GM11168 (cell line): Measurements from ENCODE around the gene RASAL1.
"Not testable (repeated sequence)": the region's sequence is repeated elsewhere in the genome, so short reads cannot be mapped to it uniquely, and the experiment has no call there.

ENCODE experiments used
- in situ Hi-C: fragments of 300-500 bp; cut with MboI; formaldehyde crosslinking; loops from one replicate; pipeline ENCODE4 v1.12.0; 2022; ENCODE audit warnings: low sequenced_read_pairs; ENCODE audit not compliant: unreplicated experiment

RASAL1 gene

DNA sequence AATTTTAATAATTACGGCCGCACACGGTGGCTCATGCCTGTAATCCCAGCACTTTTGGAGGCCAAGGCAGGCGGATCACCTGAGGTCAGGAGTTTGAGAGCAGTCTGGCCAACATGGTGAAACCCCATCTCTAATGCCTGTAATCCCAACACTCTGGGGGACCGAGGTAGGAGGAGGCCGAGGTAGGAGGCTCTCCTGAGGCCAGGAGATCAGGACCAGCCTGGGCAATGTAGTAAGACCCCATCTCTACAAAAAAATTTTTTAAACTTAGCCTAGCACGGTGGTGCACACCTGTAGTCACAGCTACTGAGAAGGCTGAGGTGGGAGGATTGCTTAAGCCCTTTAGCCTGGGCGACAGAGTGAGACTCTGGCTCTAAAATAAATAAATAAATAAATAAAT, 8.4 kb upstream of the RASAL1 start:
- in situ Hi-C loops: no loop called here

DNA sequence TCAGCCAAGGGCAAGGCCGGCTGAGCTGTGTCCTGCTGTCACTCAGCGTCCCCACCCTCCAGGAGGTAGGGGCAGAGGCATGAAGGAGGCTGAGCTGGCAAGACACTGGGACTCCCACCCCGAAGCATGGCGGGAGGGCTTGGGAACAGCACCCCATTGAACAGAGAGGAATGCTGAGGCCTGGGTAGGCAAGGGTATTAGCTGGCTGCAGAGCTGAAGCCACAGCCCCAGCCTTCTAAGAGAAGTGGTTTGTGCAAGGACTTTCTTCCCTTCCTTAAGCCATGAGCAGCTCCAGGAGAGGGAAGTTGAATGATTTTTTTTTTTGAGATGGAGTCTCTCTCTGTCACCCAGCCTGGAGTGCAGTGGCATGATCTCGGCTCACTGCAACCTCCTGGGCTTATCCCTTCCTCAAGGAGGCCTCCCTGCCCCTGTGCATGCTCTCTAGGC, 7.3 kb upstream of the RASAL1 start:
- in situ Hi-C loops: no loop called here

DNA sequence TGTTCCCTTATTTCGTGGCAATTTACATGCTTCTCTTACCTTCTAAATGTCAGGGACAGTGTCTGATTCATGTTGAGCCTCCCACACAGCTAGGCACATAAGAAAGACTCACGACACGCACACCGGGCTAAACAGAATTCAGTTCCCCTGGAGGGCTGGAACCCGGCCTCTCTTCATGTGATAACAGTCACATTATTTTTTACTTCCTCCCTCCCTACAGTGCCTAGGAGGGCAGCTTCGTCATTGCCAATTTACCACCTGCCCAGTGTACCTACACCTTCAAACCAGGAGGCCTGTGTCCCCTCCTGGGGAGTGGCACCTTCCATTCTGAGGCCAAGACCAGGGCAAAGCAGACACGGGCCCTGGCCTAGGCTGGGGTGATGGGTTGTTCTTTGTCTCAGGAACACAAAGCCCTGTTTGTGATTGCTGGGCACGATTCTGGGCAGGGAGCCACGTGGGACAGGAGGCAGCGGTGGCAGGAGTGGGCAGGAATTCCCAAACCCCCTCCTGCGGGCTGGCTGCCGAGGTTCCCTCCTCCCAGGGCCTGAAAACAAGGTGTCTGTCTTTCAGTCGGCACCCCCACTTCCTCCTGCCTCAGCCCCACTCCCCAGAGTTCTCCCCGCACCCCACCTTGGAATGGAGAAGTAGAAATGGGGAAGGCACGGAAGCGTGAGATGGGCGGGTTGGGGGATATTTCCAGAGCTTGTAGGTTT, 6.8 kb upstream of the RASAL1 start:
- in situ Hi-C loops: no loop called here

DNA sequence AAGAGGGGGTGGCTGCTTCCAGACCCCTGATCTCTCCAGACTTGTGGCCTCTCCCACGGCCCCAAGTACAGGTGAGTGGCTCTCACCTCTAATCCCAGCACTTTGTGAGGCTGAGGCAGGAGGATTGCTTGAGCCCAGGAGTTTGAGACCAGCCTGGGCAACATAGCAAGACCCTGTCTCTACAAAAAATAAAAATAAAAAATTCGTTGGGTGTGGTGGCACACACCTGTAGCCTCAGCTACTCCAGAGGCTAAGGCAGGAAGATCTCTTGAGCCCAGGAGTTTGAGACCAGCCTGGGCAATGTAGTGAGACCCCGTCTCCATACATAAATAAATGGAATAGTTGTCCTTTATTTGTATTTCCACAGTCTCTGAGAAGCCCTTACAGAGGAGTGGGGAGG, 6.2 kb upstream of the RASAL1 start:
- in situ Hi-C loops: not testable (repeated sequence)

DNA sequence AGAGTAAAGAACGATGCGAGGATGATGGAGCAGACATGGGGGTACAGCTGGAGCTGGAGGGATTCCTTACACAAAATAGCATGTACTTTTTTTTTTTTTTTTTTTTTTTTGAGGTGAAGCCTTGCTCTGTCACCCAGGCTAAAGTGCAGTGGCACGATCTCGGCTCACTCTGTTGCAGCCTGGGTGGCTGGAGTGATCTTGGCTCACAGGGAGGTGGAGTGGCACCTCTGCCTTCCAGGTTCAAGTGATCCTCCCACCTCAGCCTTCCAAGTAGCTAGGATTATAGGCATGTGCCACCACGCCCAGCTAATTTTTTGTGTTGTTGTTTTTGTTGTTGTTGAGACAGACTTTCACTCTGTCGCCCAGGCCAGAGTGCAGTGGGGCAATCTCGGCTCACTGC, 5.1 kb upstream of the RASAL1 start:
- in situ Hi-C loops: no loop called here

DNA sequence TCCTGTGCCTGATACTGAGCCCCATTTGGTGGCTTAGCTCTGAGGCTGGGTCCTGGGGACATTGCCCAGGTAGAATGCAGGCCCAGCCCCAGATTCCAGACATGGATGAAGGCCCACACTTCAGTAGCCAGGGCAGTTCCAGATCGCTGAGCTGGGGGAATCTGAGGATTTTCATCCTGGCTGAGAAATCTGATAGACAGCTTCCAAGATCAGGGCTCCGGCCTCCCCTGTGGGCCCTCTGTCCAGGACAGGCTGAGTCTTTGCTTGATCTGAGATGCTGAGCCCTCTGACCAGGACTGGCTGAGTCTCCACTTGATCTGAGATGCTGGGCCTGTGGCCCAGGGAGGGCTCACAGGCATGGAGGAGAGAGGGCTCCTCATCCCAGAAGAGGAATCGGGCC, 3.3 kb upstream of the RASAL1 start:
- in situ Hi-C loops: no loop called here

DNA sequence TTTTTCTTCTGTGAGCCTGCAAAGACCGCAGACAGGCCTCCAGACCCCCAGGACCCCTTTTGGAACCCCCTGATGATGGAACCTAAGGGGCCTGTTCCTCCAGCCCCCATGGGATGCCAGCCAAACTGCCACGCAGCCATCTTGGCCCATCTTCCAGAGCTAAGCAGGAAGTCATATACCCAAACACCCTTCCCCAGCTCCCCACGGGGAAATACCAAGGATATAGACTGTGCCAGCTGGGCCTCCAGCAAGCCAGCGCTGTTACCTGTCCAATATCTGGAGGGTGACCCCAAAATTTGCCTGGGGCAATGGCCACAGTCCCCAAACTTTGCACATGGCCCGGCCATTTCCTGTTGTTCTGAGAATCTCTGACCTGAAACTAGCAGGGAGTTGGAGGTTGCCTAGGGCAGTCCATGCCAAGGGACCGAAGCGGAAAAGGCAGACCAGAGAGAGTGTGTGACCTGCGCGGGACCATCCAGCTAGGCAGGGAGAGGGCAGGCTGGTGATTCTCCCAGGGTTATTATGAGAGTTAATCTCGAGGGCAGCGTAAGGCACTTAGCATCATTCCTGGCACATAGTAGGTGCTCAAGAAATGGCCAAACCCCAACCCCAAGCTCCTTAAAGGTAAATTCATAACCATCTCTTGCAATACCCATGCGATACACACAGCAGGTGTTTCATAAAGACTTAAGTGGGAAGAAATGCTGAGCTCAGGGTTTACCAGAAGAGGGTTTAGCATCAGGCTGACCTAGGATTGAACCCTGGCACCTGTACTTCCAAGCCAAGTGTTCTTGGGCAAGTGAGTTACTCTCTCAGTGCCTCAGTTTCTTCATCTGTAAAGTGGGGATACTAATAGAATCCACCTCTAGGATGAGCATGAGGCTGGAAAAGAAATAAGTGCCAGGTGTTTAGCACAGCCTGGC, 2.6 kb upstream of the RASAL1 start:
- in situ Hi-C loops: no loop called here

DNA sequence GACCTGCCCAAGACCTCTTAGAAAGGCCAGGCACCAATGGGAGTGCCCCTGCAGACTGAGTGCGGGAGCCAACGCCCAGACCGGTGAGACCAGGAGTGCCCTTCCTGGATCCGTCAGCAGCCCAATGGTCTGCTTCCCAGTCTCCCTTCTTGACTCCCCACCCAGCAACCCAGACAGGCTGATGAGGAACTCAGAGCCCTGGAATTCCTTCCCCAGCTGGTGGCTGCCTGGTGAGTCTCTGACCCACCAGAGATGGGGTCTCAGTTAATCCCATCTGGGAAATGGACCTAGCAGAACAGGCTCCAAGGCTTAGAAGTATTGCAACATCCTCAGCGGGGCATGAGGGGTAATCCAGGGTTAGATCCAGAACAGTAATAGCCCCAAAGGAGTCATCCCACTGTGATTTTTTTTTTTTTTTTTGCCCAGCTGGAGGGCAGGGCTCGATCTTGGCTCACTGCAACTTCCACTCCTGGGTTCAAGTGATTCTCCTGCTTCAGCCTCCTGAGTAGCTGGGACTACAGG, 1.5 kb upstream of the RASAL1 start:
- in situ Hi-C loops: no loop called here

DNA sequence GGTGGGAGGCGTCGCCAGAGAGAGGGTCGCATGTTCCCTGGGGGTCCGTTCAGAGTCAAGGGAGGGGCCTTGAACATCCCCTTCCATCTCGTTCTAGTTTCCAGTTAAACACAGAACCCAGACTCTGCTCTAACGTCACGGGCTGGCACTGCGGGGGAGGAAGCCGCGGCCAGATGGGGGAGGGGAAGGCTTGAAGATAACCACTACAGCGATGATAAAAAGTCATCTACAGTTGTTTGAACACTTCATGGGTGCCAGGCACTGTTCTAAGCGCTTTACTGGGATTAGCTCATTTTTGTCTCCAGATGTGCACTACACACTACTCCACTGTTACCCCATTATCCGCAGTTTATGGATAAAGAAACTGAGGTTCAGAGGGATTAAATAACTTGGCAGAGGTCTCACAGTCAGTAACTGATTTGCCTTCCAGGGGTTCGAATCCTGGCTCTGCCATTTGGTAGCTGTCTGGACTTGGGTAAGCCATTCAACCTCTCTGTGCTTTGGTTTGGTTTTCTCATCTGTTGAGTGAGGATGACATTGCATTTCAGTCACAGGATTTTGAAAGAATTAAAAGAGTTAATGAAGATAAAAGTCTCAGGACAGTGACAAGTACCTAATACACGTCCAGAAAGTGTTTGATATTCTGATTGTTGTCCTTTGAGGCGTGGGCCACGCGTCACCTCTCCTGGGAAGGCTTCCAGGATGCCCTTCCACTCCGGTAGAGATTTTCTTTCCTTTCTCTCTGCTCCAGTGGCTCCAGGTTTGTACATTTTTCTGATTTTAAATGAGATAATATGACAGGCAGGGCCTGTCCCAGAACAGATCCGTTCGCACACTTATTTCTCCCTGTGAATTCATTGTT, 798 bp upstream of the RASAL1 start:
- in situ Hi-C loops: no loop called here

DNA sequence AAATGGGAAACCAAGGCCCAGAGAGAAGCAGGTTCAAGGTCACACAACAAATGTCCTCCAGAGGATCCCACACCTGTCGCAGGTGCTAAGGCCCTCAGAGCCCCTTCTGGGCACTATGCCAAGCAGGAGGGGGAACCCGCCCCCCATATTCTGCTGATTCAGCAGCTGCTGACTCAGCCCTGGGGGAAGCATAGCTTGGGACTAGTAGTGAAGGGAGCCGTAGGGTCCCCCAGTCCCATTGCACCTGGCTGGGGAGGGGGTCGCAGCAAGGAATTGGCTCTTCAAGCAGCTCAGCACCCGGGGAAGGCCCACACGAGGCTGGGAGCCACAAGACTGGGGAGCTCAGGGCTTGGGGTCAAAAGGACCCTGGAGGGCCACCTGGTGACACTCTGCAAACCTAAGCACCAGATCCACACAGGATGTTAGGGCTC, 1.0 kb downstream of the RASAL1 start:
- in situ Hi-C loops: no loop called here

DNA sequence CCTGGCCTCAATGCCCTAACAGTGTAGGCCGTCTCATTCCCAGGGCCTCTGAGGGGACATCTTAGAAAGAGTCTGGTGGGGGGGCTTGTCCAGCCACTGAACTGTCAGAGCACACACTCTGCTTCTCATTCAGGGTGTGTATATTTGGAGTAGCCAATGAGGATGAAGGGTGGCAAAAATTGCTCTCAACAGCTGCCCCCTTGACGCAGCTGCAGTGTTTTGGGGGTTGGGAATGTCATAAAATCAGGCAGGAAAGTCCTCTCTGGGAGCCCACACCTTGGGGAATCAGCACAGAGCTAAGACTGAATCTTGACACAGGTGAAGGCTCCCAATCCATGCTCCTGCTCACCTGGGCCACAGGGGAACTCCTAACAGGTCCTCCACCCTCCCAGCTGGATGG, 1.5 kb downstream of the RASAL1 start:
- in situ Hi-C loops: no loop called here

DNA sequence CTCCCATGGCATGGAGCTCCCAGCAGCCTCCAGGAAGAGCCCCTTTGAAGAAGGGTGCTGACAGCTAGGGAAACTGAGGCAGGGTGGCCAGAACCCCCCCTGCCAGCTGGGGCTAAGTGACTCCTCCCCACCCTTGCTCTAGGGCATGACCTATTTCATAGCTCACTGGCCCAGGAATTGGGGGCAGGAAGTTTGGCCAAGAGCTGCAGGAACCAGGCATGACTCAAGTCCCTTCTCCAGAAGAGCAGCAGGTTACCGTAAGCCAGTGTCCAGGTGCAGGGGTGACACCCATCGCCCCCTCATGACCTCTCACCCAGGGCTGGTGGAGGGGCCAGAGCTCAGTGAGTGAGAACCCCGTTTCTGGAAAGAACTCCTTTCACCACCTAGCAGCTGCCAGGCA, 1.9 kb downstream of the RASAL1 start:
- in situ Hi-C loops: no loop called here

DNA sequence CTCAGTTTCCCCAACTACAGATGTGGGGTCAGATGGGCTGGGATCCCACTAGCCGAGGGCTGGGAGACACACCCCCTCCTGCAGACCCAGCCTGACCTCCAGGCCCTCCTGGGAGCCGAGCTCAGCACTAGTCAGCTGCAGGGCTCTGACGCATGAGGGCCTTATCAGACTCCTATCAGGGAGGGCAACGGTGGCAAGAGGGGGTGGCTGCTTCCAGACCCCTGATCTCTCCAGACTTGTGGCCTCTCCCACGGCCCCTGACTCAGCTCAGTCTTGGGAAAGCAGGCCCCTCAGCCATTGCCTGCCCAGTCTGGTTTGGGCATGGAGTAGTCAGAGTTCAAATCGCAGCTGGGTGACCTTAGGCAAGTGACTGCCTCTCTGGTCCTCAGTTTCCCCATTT, 2.5 kb downstream of the RASAL1 start:
- in situ Hi-C loops: no loop called here

DNA sequence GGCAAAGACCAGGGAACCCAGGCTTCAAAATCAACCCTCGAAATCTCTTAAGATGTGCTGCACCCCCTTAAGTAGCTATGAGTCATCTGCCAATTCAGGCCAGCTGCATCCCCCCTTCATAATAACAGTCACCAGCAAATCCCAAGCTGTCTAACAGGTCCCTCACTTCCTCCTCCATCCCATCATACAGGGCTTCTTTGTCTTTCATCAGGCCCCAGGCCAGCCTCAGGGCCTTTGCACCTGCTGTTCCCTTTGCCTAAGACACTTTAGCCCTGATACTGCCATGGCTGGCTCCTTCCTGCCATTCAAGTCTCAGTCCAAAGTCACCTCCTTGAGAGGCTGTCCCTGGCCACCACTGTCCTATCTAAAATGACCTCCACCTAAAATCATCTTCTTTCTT, 4.0 kb downstream of the RASAL1 start:
- in situ Hi-C loops: no loop called here

DNA sequence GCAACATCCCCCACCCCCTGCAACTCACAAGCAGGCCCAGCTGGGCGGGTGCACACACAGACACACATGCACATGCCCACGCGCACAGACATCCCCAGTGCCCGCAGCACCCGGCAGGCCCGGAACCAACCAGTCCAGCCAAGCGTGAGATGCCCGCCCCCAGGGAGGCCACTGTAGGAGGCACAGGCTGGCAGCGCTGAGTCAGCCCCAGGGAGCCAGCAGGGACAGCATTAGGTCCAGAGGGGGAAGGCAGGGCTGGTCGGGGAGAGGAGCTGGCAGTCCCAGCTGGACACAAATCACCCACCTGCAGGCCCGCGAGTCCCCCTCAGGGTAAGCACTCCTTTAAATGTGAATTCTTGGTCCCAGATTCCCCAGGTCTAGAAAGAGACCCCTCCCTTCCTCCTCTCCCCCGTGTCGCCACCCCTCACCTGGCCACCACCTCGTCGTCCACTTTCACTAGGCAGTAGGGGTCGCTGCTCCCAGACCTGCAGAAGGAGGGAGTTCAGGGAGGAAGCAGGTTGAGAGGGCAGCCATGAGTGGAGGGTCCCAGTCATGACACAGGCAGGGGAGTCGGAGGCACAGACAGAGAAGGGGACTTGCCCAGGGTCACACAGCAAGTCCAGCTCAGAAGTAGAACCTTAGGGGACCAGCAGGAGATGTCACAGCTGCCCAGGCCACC, 5.0 kb downstream of the RASAL1 start:
- in situ Hi-C loops: no loop called here

DNA sequence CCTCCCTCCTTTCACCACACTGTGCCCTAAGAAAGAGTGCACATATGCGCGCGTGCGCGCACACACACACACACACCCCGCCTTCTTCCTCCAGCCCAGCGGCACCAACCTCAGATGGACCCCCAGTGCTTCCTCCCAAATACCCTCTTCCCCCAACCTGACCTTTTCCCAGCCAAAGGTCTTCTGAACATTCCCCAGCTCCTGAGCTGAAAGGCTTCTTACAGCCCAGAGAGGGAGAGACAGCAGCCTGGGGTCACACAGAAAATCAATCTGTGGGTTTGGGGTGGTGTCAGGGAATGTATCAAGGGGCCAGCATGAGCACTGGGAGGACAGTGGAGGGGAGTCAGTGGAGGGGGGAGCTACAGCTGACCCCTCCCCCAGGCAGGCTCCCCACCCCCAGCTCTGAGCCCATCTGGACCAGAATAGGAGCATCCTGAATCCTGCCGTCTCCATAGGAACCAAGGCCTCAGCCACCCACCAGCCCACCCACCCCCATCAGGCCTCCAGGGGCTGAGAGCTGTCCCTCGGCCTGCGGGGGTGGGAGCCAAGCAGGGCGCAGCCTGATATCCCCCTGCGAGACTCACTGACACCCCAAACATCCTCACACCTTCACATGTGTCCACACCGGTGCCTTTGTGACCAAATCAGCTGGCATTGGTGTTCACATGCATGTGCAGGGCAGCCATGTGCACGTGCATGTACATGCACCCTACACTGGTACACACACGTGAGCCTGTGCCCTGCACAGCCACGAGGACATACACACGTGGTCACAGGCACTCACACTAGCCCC, 5.7 kb downstream of the RASAL1 start:
- in situ Hi-C loops: no loop called here

DNA sequence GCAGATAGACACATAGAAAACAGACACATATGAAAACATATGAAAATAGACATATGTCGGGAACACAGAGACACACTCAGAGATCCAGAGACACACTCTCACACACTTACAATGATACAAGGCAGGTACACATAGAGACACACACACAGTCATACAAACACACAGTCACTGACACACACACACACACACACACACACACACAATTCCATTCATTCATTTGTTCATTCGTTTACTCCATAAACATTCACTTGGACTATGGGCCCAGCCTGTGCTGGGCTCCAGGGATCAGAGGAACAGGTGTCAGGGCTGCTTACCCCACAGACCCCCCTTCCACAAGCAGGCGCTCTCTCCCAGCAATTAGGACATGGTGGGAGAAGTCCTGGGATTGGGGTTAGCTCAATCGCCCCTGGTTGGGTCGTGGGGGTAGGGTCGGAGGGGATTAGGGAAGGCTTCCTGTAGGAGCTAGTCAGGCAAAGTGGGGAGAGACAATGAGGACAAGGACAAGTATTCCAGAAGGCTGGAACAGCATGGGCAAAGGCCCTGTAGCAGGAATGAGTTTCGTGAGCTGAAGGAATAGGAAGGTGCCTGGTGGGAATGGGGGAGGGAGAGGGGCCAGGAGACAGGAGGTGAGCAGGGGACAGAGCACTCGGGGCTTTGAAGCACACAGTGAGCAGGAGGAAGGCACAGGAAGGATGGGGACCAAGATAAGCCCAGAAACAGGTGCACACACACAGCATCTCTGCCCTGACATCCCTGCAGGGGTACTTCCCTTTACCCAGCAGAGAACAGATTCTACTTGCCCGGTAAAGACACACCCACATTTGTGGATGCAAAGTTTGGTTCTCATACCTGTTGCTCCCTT, 6.5 kb downstream of the RASAL1 start:
- in situ Hi-C loops: no loop called here

DNA sequence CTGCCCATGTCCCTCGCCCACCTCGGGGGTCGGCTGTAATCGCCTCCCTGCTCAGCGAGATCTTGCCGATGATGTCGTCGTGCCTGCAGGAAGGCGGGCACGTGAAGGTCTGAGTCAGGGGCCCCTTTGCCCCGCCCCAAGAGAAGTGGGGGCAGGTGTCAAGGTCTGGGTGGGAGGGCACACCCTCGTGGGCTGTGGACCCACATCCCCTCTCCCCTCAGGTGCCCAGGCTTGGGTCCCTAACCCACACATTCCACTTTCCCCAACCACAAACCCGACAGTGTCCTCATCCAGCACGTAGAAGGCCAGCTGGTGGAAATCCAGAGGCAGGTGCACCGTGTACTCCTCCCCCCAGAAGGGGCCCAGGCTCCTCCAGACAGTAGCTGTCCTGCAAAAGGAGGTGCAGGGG, 7.8 kb downstream of the RASAL1 start:
- in situ Hi-C loops: no loop called here
